ENCODE results near the gene KCNA3. TPM values are rescaled to one million over a fixed set of nuclear protein-coding genes. Genes with fewer than 3 reads are reported as not detected.

Gene KCNA3
- total and polyA plus RNA-seq, 11 donors: 0.06 to 2.3 (median 0.47) TPM; not detected in 1

GRCh38 chr1:110676970-110677369 is 2.2 kb upstream of the KCNA3 start:
- intact Hi-C loops (cut with DNase I): loop anchor here in 1 of 10 donors (5.0 kb wide), 1 partner anchor 50 kb away; no protein-coding TSS in a partner anchor
- ATAC-seq (no peak), DNase-seq (no peak)
- H3K36me3 ChIP-seq: no peaks in the 10 kb centered on the region
- no peaks in the 10 kb centered on the region for H3K9me3 ChIP-seq
- 84 to 94% (median 85%) methylated on average over 4 of the region's 4 CpGs for WGBS, 4 donors
- no peak for TF ChIP-seq CTCF (IDR thresholded peaks at IDR 0.05)
- TF ChIP-seq POLR2A (IDR thresholded peaks at IDR 0.05): no peak
- H3K27me3 ChIP-seq: peaks cover 17 to 52% (median 34%) of the 10 kb centered on the region in 9 donors
- H3K27ac ChIP-seq: no peak overlapping the region
- H3K4me1 ChIP-seq: peaks cover 0 to 35% (median 8%) of the 10 kb centered on the region in 12 donors
- H3K4me3 ChIP-seq: no peak overlapping the region

GRCh38 chr1:110675060-110675791 is 486 bp upstream of the KCNA3 start:
- intact Hi-C loops (cut with DNase I): loop anchor here in 1 of 10 donors (5.0 kb wide), 1 partner anchor 48 kb away; no protein-coding TSS in a partner anchor
- Histone ChIP-seq H3K4me1 (peaks cover 0 to 35% (median 8%) of the 10 kb centered on the region in 12 donors), H3K36me3 (no peaks in the 10 kb centered on the region), H3K27ac (peak overlapping the region in 4 of 12 donors; percentile 20 to 80 (median 54)), H3K9me3 (no peaks in the 10 kb centered on the region), H3K4me3 (peak overlapping the region; percentile 45 to 73 (median 61)), H3K27me3 (peaks cover 23 to 58% (median 35%) of the 10 kb centered on the region in 9 donors)
- TF ChIP-seq CTCF (IDR thresholded peaks at IDR 0.05) (no peak), POLR2A (IDR thresholded peaks at IDR 0.05) (no peak)
- peak in 3 of 5 donors; percentile 12 to 67 (median 26) for DNase-seq
- 5 to 31% (median 10%) methylated on average over 11 to 57 of the region's 57 CpGs for WGBS, 4 donors
- ATAC-seq: peak in 2 of 4 donors; percentile 49 to 56

DNA sequence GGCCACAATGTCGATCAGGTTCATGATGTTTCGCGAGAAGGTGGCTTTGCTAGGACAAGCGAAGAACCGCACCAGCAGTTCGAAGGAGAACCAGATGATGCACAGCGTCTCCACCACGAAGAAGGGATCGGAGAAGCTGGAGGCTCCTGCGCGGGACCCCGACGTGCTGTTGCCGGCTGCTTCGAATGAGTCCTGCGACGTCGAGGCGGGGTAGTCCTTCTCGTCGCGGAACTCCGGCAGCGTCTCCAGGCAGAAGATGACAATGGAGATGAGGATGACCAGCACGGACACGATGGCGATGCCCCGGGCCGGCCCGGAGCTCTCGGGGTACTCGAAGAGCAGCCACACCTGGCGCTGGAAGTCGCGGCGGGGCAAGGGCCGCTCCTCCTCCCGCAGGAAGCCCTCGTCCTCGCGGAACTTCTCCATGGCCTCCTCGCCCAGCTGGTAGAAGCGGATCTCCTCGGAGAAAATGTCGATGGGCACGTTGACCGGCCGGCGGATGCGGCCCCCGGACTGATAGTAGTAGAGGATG is 869 bp downstream of the KCNA3 start:
- H3K27ac ChIP-seq: peak overlapping the region in 3 of 12 donors; percentile 35 to 80 (median 79)

More for the DNA sequence above, 869 bp downstream of the KCNA3 start:
- H3K36me3 ChIP-seq: no peaks in the 10 kb centered on the region
- TF ChIP-seq CTCF (IDR thresholded peaks at IDR 0.05): no peak
- TF ChIP-seq POLR2A (IDR thresholded peaks at IDR 0.05): no peak
- H3K4me3 ChIP-seq: peak overlapping the region; percentile 45 to 73 (median 61)
- H3K9me3 ChIP-seq: no peaks in the 10 kb centered on the region
- DNase-seq: no peak
- WGBS, 4 donors: 29 to 74% (median 44%) methylated on average over 13 to 51 of the region's 51 CpGs
- no peak for ATAC-seq
- H3K4me1 ChIP-seq: peaks cover 0 to 35% (median 8%) of the 10 kb centered on the region in 12 donors
- peaks cover 23 to 62% (median 44%) of the 10 kb centered on the region in 9 donors for H3K27me3 ChIP-seq
- intact Hi-C loops (cut with DNase I): loop anchor here in 1 of 10 donors (5.0 kb wide), 1 partner anchor 37 kb away; no protein-coding TSS in a partner anchor
